MM.1S (cell line): ENCODE results near the gene RSBN1.

Source experiments
- CTCF ChIP-seq: fragments of 300-600 bp; sonication (generic); IDR thresholded peaks from 2 replicates; pipeline ENCODE4 v1.5.1; 2016; ENCODE audit warnings: antibody characterized with exemption, low read length, mixed read lengths
- EZH2 ChIP-seq: fragments of 300-600 bp; sonication (generic); optimal IDR thresholded peaks from 2 replicates; pipeline ENCODE3; 2017; ENCODE audit warnings: low read depth, mild to moderate bottlenecking, antibody characterized with exemption, low read length, mixed read lengths
- EZH2phosphoT487 ChIP-seq: fragments of 300-600 bp; sonication (generic); IDR thresholded peaks from 2 replicates; pipeline ENCODE4 v1.6.1; 2018; ENCODE audit warnings: antibody characterized with exemption, low read length

GRCh38 chr1:113714606-113715269 is 97.5 kb downstream of the RSBN1 start:
- TF ChIP-seq CTCF, result no peak
- TF ChIP-seq EZH2, result no peak
- TF ChIP-seq EZH2phosphoT487, result no peak
